Mesendoderm (in vitro differentiated cells): ENCODE data around the gene OFD1.

Experiments
- DNase-seq: peaks from one replicate; pipeline ENCODE4 v3.0.0; 2013
- H2AK5ac ChIP-seq: 2 replicates; pipeline ENCODE4 v1.6.1; 2013; ENCODE audit warnings: low read length, inconsistent platforms
- H2BK120ac ChIP-seq: 2 replicates; pipeline ENCODE4 v1.6.1; 2013; ENCODE audit warnings: low read depth, mild to moderate bottlenecking, low read length, moderate library complexity, mixed read lengths
- H2BK15ac ChIP-seq: replicated peaks from 2 replicates; pipeline ENCODE4 v1.6.1; 2013; ENCODE audit warnings: low read depth, mild to moderate bottlenecking, moderate library complexity
- H2BK5ac ChIP-seq: 2 replicates; pipeline ENCODE4 v1.6.1; 2013; ENCODE audit warnings: low read length, inconsistent platforms
- H3K18ac ChIP-seq: 2 replicates; pipeline ENCODE4 v1.6.1; 2013; ENCODE audit warnings: mild to moderate bottlenecking, low read length, mixed read lengths
- H3K23ac ChIP-seq: one replicate; pipeline ENCODE4 v1.6.1; 2013; ENCODE audit warnings: low read length
- H3K27ac ChIP-seq: 2 replicates; pipeline ENCODE4 v1.5.1; 2013; ENCODE audit warnings: low read depth, mild to moderate bottlenecking, inconsistent platforms, low read length, moderate library complexity
- H3K27me3 ChIP-seq: 2 replicates; pipeline ENCODE4 v1.6.1; 2013; ENCODE audit warnings: low read length, control low read depth, mild to moderate bottlenecking, inconsistent platforms; ENCODE audit not compliant: insufficient read depth, poor library complexity
- H3K36me3 ChIP-seq: 2 replicates; pipeline ENCODE4 v1.6.1; 2013; ENCODE audit warnings: low read length, inconsistent platforms; ENCODE audit not compliant: control insufficient read depth, insufficient read depth
- H3K4ac ChIP-seq: one replicate; pipeline ENCODE4 v1.6.1; 2013; ENCODE audit warnings: low read depth, mild to moderate bottlenecking, low read length, moderate library complexity
- H3K4me1 ChIP-seq: 2 replicates; pipeline ENCODE4 v1.6.1; 2013; ENCODE audit warnings: low read depth, low read length, inconsistent platforms; ENCODE audit not compliant: control insufficient read depth
- H3K4me2 ChIP-seq: 2 replicates; pipeline ENCODE4 v1.6.1; 2013; ENCODE audit warnings: low read length
- H3K4me3 ChIP-seq: 2 replicates; pipeline ENCODE4 v1.5.1; 2013; ENCODE audit warnings: mild to moderate bottlenecking, low read length
- H3K56ac ChIP-seq: one replicate; pipeline ENCODE4 v1.6.1; 2013; ENCODE audit warnings: low read length
- H3K79me1 ChIP-seq: 2 replicates; pipeline ENCODE4 v1.6.1; 2013; ENCODE audit warnings: low read length, inconsistent platforms
- H3K79me2 ChIP-seq: 2 replicates; pipeline ENCODE4 v1.6.1; 2013; ENCODE audit warnings: mild to moderate bottlenecking, low read length; ENCODE audit not compliant: control insufficient read depth, insufficient read depth
- H3K9ac ChIP-seq: 2 replicates; pipeline ENCODE4 v1.6.1; 2013; ENCODE audit warnings: low read length, inconsistent platforms
- H4K5ac ChIP-seq: one replicate; pipeline ENCODE4 v1.6.1; 2013; ENCODE audit warnings: low read length
- H4K8ac ChIP-seq: one replicate; pipeline ENCODE4 v1.6.1; 2013; ENCODE audit warnings: low read depth, mild to moderate bottlenecking, control low read depth, low read length, moderate library complexity
- WGBS: extraction: QIAGEN DNeasy Blood & Tissue Kit; methylation state at CpG from one replicate; pipeline ENCODE4 v1.1.7; 2013; ENCODE audit warnings: low lambda C conversion rate, missing lambda C conversion rate; ENCODE audit not compliant: insufficient coverage; ENCODE audit errors: extremely low coverage; 5-methylcytosine and 5-hydroxymethylcytosine counted together

The OFD1 gene

GRCh38 chrX:13693341-13693961 lies 41.1 kb upstream of the OFD1 start:
- no peak overlapping the region for H3K4me2 ChIP-seq
- no peak overlapping the region for H3K23ac ChIP-seq
- no CpG with 5 or more reads among the region's 7 CpGs for WGBS
- H3K36me3 ChIP-seq: no peaks in the 10 kb centered on the region
- H3K79me1 ChIP-seq: no peaks in the 10 kb centered on the region
- H3K9ac ChIP-seq: no peak overlapping the region
- H2AK5ac ChIP-seq: no peak overlapping the region
- H2BK120ac ChIP-seq: no peak overlapping the region
- H3K4ac ChIP-seq: no peak overlapping the region
- H4K5ac ChIP-seq: no peak overlapping the region
- DNase-seq: peak; percentile 65
- no peaks in the 10 kb centered on the region for H3K27me3 ChIP-seq
- no peak overlapping the region for H3K18ac ChIP-seq
- H4K8ac ChIP-seq: no peak overlapping the region
- no peak overlapping the region for H2BK5ac ChIP-seq
- no peak overlapping the region for H2BK15ac ChIP-seq
- H3K79me2 ChIP-seq: peaks cover 50% of the 10 kb centered on the region
- H3K4me1 ChIP-seq: peaks cover 6% of the 10 kb centered on the region
- H3K4me3 ChIP-seq: no peak overlapping the region
- H3K27ac ChIP-seq: no peak overlapping the region
- no peak overlapping the region for H3K56ac ChIP-seq

- no peak overlapping the region for H3K4me2 ChIP-seq
- no peak overlapping the region for H2BK15ac ChIP-seq
- H2BK5ac ChIP-seq: no peak overlapping the region
- no peak overlapping the region for H3K4me3 ChIP-seq
- H3K4ac ChIP-seq: no peak overlapping the region
- no peak overlapping the region for H3K56ac ChIP-seq
- no peaks in the 10 kb centered on the region for H3K36me3 ChIP-seq
- no CpG with 5 or more reads among the region's 2 CpGs for WGBS
- peaks cover 50% of the 10 kb centered on the region for H3K79me2 ChIP-seq
- DNase-seq: no peak
- H3K18ac ChIP-seq: no peak overlapping the region
- no peak overlapping the region for H3K9ac ChIP-seq
- no peak overlapping the region for H2BK120ac ChIP-seq
- H2AK5ac ChIP-seq: no peak overlapping the region
- no peaks in the 10 kb centered on the region for H3K79me1 ChIP-seq
- no peaks in the 10 kb centered on the region for H3K27me3 ChIP-seq
- H4K8ac ChIP-seq: no peak overlapping the region
- H4K5ac ChIP-seq: no peak overlapping the region
- H3K27ac ChIP-seq: no peak overlapping the region
- H3K4me1 ChIP-seq: peaks cover 6% of the 10 kb centered on the region
- H3K23ac ChIP-seq: no peak overlapping the region
Observed at GRCh38 chrX:13694359-13694758, 40.2 kb upstream of the OFD1 start.

- Histone ChIP-seq H2BK15ac (no peak overlapping the region), H3K4me2 (no peak overlapping the region), H3K4me1 (peaks cover 6% of the 10 kb centered on the region), H3K27ac (no peak overlapping the region), H3K27me3 (no peaks in the 10 kb centered on the region), H3K18ac (no peak overlapping the region), H3K79me2 (peaks cover 46% of the 10 kb centered on the region), H3K9ac (no peak overlapping the region), H3K4ac (no peak overlapping the region), H3K4me3 (no peak overlapping the region), H2BK5ac (no peak overlapping the region), H3K36me3 (no peaks in the 10 kb centered on the region), H4K5ac (no peak overlapping the region), H4K8ac (no peak overlapping the region), H3K79me1 (no peaks in the 10 kb centered on the region), H3K23ac (no peak overlapping the region), H3K56ac (no peak overlapping the region), H2AK5ac (no peak overlapping the region), H2BK120ac (no peak overlapping the region)
- no peak for DNase-seq
- WGBS: no CpG with 5 or more reads among the region's 8 CpGs
Observed at GRCh38 chrX:13694983-13695382, 39.6 kb upstream of the OFD1 start.

GRCh38 chrX:13695601-13696115 lies 38.9 kb upstream of the OFD1 start:
- Histone ChIP-seq H2BK5ac (no peak overlapping the region), H3K23ac (no peak overlapping the region), H3K18ac (no peak overlapping the region), H3K56ac (no peak overlapping the region), H3K9ac (no peak overlapping the region), H2AK5ac (no peak overlapping the region), H3K79me2 (peaks cover 45% of the 10 kb centered on the region), H3K79me1 (no peaks in the 10 kb centered on the region), H3K4ac (no peak overlapping the region), H4K8ac (no peak overlapping the region), H3K27me3 (no peaks in the 10 kb centered on the region), H2BK15ac (no peak overlapping the region), H2BK120ac (no peak overlapping the region), H3K27ac (no peak overlapping the region), H3K4me1 (peaks cover 6% of the 10 kb centered on the region), H3K4me2 (no peak overlapping the region), H3K36me3 (no peaks in the 10 kb centered on the region), H3K4me3 (no peak overlapping the region), H4K5ac (no peak overlapping the region)
- 100% methylated on average over 2 of the region's 4 CpGs for WGBS
- no peak for DNase-seq

- no peak overlapping the region for H3K23ac ChIP-seq
- no CpG with 5 or more reads among the region's 2 CpGs for WGBS
- no peak overlapping the region for H2BK5ac ChIP-seq
- no peak overlapping the region for H2BK120ac ChIP-seq
- H3K79me1 ChIP-seq: no peaks in the 10 kb centered on the region
- H3K27me3 ChIP-seq: no peaks in the 10 kb centered on the region
- H3K4ac ChIP-seq: no peak overlapping the region
- H2BK15ac ChIP-seq: no peak overlapping the region
- H3K18ac ChIP-seq: no peak overlapping the region
- no peak for DNase-seq
- H3K4me1 ChIP-seq: peaks cover 6% of the 10 kb centered on the region
- peaks cover 49% of the 10 kb centered on the region for H3K79me2 ChIP-seq
- H3K9ac ChIP-seq: no peak overlapping the region
- H3K56ac ChIP-seq: no peak overlapping the region
- H4K5ac ChIP-seq: no peak overlapping the region
- H3K4me2 ChIP-seq: no peak overlapping the region
- H3K27ac ChIP-seq: no peak overlapping the region
- no peaks in the 10 kb centered on the region for H3K36me3 ChIP-seq
- no peak overlapping the region for H2AK5ac ChIP-seq
- H3K4me3 ChIP-seq: no peak overlapping the region
- no peak overlapping the region for H4K8ac ChIP-seq
Observed at GRCh38 chrX:13697455-13697854, 37.1 kb upstream of the OFD1 start.

- H3K79me2 ChIP-seq: peaks cover 48% of the 10 kb centered on the region
- H3K4me3 ChIP-seq: no peak overlapping the region
- peaks cover 2% of the 10 kb centered on the region for H3K4me1 ChIP-seq
- no peak overlapping the region for H3K9ac ChIP-seq
- H2BK120ac ChIP-seq: no peak overlapping the region
- no peak for DNase-seq
- no peak overlapping the region for H4K5ac ChIP-seq
- H3K56ac ChIP-seq: no peak overlapping the region
- no CpG with 5 or more reads among the region's 1 CpG for WGBS
- no peak overlapping the region for H2BK5ac ChIP-seq
- H3K4ac ChIP-seq: no peak overlapping the region
- no peak overlapping the region for H2BK15ac ChIP-seq
- no peaks in the 10 kb centered on the region for H3K79me1 ChIP-seq
- no peaks in the 10 kb centered on the region for H3K36me3 ChIP-seq
- no peak overlapping the region for H3K27ac ChIP-seq
- no peak overlapping the region for H3K23ac ChIP-seq
- H3K4me2 ChIP-seq: no peak overlapping the region
- H3K18ac ChIP-seq: no peak overlapping the region
- H3K27me3 ChIP-seq: no peaks in the 10 kb centered on the region
- no peak overlapping the region for H2AK5ac ChIP-seq
- H4K8ac ChIP-seq: no peak overlapping the region
Observed at GRCh38 chrX:13697976-13698375, 36.6 kb upstream of the OFD1 start.
